Caco-2 (cell line): ENCODE results near the gene PLB1. TPM values are rescaled to one million over a fixed set of nuclear protein-coding genes. Genes with fewer than 3 reads are reported as not detected.

ENCODE experiments used
- BruUV-seq: library from RNA; stranded (reverse); fragments of 400-500 nt; replicated peaks from 2 replicates; lab custom pipeline; 2021; lab: Mats Ljungman, UMichigan
- CTCF ChIA-PET: fragments of 300-600 bp; sonication (Branson Sonifier 250); formaldehyde crosslinking; loops from one replicate; lab custom pipeline; 2022; ENCODE audit warnings: antibody characterized with exemption; lab: Charles Lee
- POLR2A ChIA-PET: fragments of 300-600 bp; sonication (Branson Sonifier 250); formaldehyde crosslinking; loops from one replicate; lab custom pipeline; 2022; ENCODE audit warnings: antibody characterized with exemption; lab: Charles Lee
- DNase-seq, 2 experiments: peaks; one replicate each; pipeline versions ENCODE4 v3.0.0 to v3.0.0-alpha.2; 2020 to 2022
- H3K27me3 ChIP-seq: replicated peaks from 2 replicates; pipeline ENCODE4 v1.6.0; 2011; ENCODE audit warnings: low read length; ENCODE audit not compliant: control insufficient read depth, insufficient read depth
- H3K36me3 ChIP-seq: 2 replicates; pipeline ENCODE4 v1.5.1; 2011; ENCODE audit warnings: low read length; ENCODE audit not compliant: control insufficient read depth, insufficient read depth
- H3K4me1 ChIP-seq: fragments of 250-450 bp; sonication (Bioruptor Pico); 2 replicates; pipeline ENCODE4 v1.5.1; 2020; ENCODE audit warnings: mild to moderate bottlenecking
- H3K4me3 ChIP-seq: 2 replicates; pipeline ENCODE4 v1.5.1; 2011; ENCODE audit warnings: low read depth, mild to moderate bottlenecking, control low read depth, low read length
- H3K9me3 ChIP-seq: fragments of 250-450 bp; sonication (Bioruptor Pico); 2 replicates; pipeline ENCODE4 v1.5.1; 2020; ENCODE audit warnings: mild to moderate bottlenecking, moderate library complexity
- H3K27ac Mint-ChIP-seq: one replicate; pipeline ENCODE4 v1.8.0; 2022; ENCODE audit warnings: mixed read lengths; ENCODE audit not compliant: unreplicated experiment
- H3K27me3 Mint-ChIP-seq: one replicate; pipeline ENCODE4 v1.8.0; 2022; ENCODE audit warnings: mixed read lengths; ENCODE audit not compliant: insufficient read depth, unreplicated experiment
- H3K36me3 Mint-ChIP-seq: one replicate; pipeline ENCODE4 v1.8.0; 2022; ENCODE audit warnings: mild to moderate bottlenecking, mixed read lengths; ENCODE audit not compliant: insufficient read depth, unreplicated experiment
- H3K4me1 Mint-ChIP-seq: one replicate; pipeline ENCODE4 v1.8.0; 2022; ENCODE audit warnings: low read depth, mixed read lengths; ENCODE audit not compliant: unreplicated experiment
- H3K4me3 Mint-ChIP-seq: one replicate; pipeline ENCODE4 v1.8.0; 2022; ENCODE audit warnings: mild to moderate bottlenecking, moderate library complexity, mixed read lengths; ENCODE audit not compliant: unreplicated experiment
- H3K9me3 Mint-ChIP-seq: one replicate; pipeline ENCODE4 v1.8.0; 2022; ENCODE audit warnings: mixed read lengths; ENCODE audit not compliant: unreplicated experiment
- intact Hi-C: fragments of 100-400 bp; cut with micrococcal nuclease; formaldehyde crosslinking; loops from one replicate; pipeline ENCODE4 v1.10.0; 2022; ENCODE audit not compliant: unreplicated experiment
- total RNA-seq: library from RNA; stranded (reverse); gene quantifications from 2 replicates; pipeline ENCODE4 v1.2.3, GENCODE V29; 2022
- TF ChIP-seq, protein P1 (sequence below), 2 experiments: fragments of 200-600 bp in 1 of 2; IDR thresholded peaks; 1 replicate in 1 of 2; 2 replicates in 1 of 2; pipeline versions ENCODE4 v1.5.1 to v1.8.0; 2011 to 2022; ENCODE audit warnings: antibody characterized with exemption in 1 of 2, control low read depth in 1 of 2, inconsistent platforms in 1 of 2, low read depth in 1 of 2, low read length in 1 of 2, mild to moderate bottlenecking in 1 of 2, moderate library complexity in 1 of 2; ENCODE audit not compliant: insufficient read depth in 1 of 2, severe bottlenecking in 1 of 2, unreplicated experiment in 1 of 2

PLB1 gene
- total RNA-seq, 1 experiment from 2014 or later, result 2.8 TPM

DNA sequence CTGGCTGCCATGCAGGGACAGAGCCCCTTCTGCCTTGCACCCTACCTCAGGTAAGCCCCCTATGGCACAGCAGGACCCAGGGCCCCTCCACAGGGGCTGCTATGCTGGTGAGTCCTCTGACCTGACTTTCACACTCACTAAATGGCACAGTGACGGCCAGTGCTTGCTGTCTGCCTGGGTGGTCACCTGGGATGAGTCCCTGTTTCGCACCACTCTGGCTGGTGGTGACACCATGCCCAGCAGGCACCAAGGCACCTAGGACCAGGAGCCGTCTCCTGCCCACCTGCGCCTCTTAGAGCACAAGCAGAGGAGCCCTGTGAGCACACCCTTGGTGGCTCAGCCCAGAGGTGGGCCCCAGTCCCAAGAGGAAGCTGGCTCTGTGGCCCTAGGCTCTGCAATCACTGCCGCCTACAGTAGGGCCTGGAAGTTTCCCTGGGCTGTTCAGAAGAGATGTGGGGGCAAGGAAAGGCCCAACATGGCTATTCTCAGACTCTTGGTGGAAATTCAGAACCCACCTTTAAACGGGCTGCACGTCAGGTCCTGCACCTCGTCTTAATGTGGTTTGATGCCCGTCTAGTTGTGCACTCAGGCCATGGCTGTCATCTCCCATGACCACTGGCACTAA is 96.0 kb downstream of the PLB1 start:
- no peak overlapping the region for H3K4me3 Mint-ChIP-seq
- peaks cover 34% of the 10 kb centered on the region for H3K4me1 ChIP-seq

DNA sequence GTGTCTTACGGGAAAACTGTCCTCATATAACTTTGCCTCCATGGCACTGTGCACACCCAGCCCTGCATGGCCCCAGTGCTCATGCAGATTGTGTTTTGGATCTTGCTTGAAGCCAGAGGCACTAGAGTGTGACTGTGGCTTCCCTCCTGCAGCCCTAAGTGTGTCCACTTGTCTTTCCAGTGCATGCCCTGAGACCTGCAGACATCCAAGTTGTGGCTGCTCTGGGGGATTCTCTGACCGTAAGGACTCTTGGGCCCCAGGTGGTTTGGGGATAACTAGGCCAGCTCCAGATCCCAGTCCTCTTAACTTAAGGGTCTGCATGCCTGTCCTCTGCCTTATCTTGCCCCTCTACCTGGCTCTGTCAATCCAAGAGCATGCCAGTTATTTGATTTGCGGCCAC is 96.6 kb downstream of the PLB1 start:
- Histone ChIP-seq H3K4me3 (no peak overlapping the region), H3K9me3 (peaks cover 3% of the 10 kb centered on the region; the same call in 1 of the 2 replicates), H3K36me3 (no peaks in the 10 kb centered on the region), H3K27me3 (no peaks in the 10 kb centered on the region), H3K4me1 (peaks cover 41% of the 10 kb centered on the region)
- BruUV-seq, result no TSS peak
- intact Hi-C loops, result loop anchor here (5.0 kb wide), 1 partner anchor 55 kb away; no protein-coding TSS in a partner anchor
- TF ChIP-seq, protein P1, sequence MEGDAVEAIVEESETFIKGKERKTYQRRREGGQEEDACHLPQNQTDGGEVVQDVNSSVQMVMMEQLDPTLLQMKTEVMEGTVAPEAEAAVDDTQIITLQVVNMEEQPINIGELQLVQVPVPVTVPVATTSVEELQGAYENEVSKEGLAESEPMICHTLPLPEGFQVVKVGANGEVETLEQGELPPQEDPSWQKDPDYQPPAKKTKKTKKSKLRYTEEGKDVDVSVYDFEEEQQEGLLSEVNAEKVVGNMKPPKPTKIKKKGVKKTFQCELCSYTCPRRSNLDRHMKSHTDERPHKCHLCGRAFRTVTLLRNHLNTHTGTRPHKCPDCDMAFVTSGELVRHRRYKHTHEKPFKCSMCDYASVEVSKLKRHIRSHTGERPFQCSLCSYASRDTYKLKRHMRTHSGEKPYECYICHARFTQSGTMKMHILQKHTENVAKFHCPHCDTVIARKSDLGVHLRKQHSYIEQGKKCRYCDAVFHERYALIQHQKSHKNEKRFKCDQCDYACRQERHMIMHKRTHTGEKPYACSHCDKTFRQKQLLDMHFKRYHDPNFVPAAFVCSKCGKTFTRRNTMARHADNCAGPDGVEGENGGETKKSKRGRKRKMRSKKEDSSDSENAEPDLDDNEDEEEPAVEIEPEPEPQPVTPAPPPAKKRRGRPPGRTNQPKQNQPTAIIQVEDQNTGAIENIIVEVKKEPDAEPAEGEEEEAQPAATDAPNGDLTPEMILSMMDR (IDR thresholded peaks at IDR 0.05; ENCODE audit: insufficient read depth in 1 of 2, low read depth in 1 of 2, low read length in 1 of 2, severe bottlenecking in 1 of 2, unreplicated experiment in 1 of 2), result no peak
- no peak for DNase-seq
- ChIA-PET POLR2A (interaction anchor here (0.8 kb wide), 1 partner anchor 160 kb away, joined by 3 read pairs; the partner anchor contains the start of gene PPP1CB), CTCF (interaction anchor here (0.5 to 3.3 kb wide), 4 partner anchors 26 to 547 kb away, joined by 4 to 40 read pairs (median 7); partner anchors contain the start of gene PPP1CB)
- Mint-ChIP-seq H3K4me1 (peaks cover 29% of the 10 kb centered on the region), H3K4me3 (no peak overlapping the region), H3K36me3 (peaks cover 7% of the 10 kb centered on the region), H3K9me3 (no peaks in the 10 kb centered on the region), H3K27me3 (no peaks in the 10 kb centered on the region), H3K27ac (no peak overlapping the region)

More for the DNA sequence above, 96.0 kb downstream of the PLB1 start:
- H3K27ac Mint-ChIP-seq, result no peak overlapping the region
- intact Hi-C loops, result loop anchor here (5.0 kb wide), 1 partner anchor 55 kb away; no protein-coding TSS in a partner anchor
- H3K4me3 ChIP-seq, result no peak overlapping the region
- no peaks in the 10 kb centered on the region for H3K36me3 ChIP-seq
- no peak for DNase-seq
- H3K27me3 ChIP-seq, result no peaks in the 10 kb centered on the region
- TF ChIP-seq, protein P1 (IDR thresholded peaks at IDR 0.05; ENCODE audit: insufficient read depth in 1 of 2, low read depth in 1 of 2, low read length in 1 of 2, severe bottlenecking in 1 of 2, unreplicated experiment in 1 of 2), result no peak
- ChIA-PET POLR2A (no interaction called here), CTCF (no interaction called here)
- H3K27me3 Mint-ChIP-seq, result no peaks in the 10 kb centered on the region
- peaks cover 3% of the 10 kb centered on the region for H3K36me3 Mint-ChIP-seq
- BruUV-seq, result no TSS peak
- H3K4me1 Mint-ChIP-seq, result peaks cover 27% of the 10 kb centered on the region
- H3K9me3 Mint-ChIP-seq, result no peaks in the 10 kb centered on the region
- H3K9me3 ChIP-seq, result no peaks in the 10 kb centered on the region

DNA sequence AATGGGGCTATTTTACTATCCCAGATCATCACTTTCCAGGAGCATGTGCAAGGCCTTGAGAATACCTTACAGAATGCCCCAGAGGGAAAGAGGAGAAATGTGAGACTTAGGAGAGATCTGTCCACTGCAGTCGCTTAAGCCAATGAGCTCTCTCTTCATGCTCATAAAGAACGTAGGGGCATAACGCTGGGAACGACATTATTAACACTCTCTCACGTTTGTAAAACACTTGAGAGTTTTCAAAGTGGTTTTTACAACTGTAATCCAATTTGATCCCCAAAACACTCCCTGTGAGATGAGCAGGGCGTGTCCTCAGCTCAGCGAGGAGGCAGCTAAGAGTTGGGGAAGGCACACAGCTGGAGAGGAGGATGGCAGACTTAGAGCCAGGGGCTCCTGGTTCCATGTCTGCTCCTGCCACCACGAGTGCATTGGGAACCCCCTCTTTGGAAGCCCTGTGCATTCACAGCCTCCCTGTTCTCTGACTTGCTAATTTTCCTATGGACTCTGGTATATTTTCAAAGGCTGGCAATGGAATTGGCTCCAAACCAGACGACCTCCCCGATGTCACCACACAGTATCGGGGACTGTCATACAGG is 97.4 kb downstream of the PLB1 start:
- TF ChIP-seq, protein P1 (IDR thresholded peaks at IDR 0.05; ENCODE audit: insufficient read depth in 1 of 2, low read depth in 1 of 2, low read length in 1 of 2, severe bottlenecking in 1 of 2, unreplicated experiment in 1 of 2), result no peak
- Histone ChIP-seq H3K9me3 (peaks cover 4% of the 10 kb centered on the region; the same call in 1 of the 2 replicates), H3K27me3 (no peaks in the 10 kb centered on the region), H3K4me1 (peaks cover 41% of the 10 kb centered on the region), H3K4me3 (no peak overlapping the region), H3K36me3 (no peaks in the 10 kb centered on the region)
- H3K4me3 Mint-ChIP-seq, result no peak overlapping the region
- POLR2A ChIA-PET, result interaction anchor here (0.6 to 0.8 kb wide), 2 partner anchors 159 to 192 kb away, joined by 3 to 7 read pairs; partner anchors contain the start of gene PPP1CB
- peaks cover 7% of the 10 kb centered on the region for H3K36me3 Mint-ChIP-seq
- CTCF ChIA-PET, result interaction anchor here (0.5 to 3.3 kb wide), 11 partner anchors 9 to 548 kb away, joined by 3 to 40 read pairs (median 6); partner anchors contain the start of gene PPP1CB
- no peaks in the 10 kb centered on the region for H3K9me3 Mint-ChIP-seq
- DNase-seq, result no peak
- intact Hi-C loops, result loop anchor here (5.0 kb wide), 1 partner anchor 54 kb away; no protein-coding TSS in a partner anchor
- H3K4me1 Mint-ChIP-seq, result peaks cover 29% of the 10 kb centered on the region
- H3K27ac Mint-ChIP-seq, result no peak overlapping the region
- no peaks in the 10 kb centered on the region for H3K27me3 Mint-ChIP-seq
- BruUV-seq, result no TSS peak
